Activated CD4-positive, alpha-beta memory T cell treated with anti-CD3 and anti-CD28 coated beads for 36 hours (primary cell): ENCODE measurements around the gene CHST6. TPM values are rescaled to one million over a fixed set of nuclear protein-coding genes. Genes with fewer than 3 reads are reported as not detected.
"Not testable (repeated sequence)": the region's sequence is repeated elsewhere in the genome, so short reads cannot be mapped to it uniquely, and the experiment has no call there.

Source experiments
- CTCF ChIA-PET: fragments of 350-600 bp; sonication (Branson Sonifier 250); formaldehyde crosslinking; loops from one replicate; lab custom pipeline; 2021; ENCODE audit warnings: antibody characterized with exemption, inconsistent platforms; lab: Charles Lee
- POLR2A ChIA-PET: fragments of 350-600 bp; sonication (Branson Sonifier 250); formaldehyde crosslinking; loops from one replicate; lab custom pipeline; 2021; ENCODE audit warnings: antibody characterized with exemption; lab: Charles Lee
- DNase-seq: peaks from one replicate; pipeline ENCODE4 v3.0.0-alpha.2; 2020
- H3K27ac Mint-ChIP-seq: one replicate; pipeline ENCODE4 v1.8.0; 2021; ENCODE audit warnings: mixed read lengths
- H3K27me3 Mint-ChIP-seq: one replicate; pipeline ENCODE4 v1.8.0; 2021; ENCODE audit warnings: mixed read lengths
- H3K36me3 Mint-ChIP-seq: one replicate; pipeline ENCODE4 v1.8.0; 2021; ENCODE audit warnings: mixed read lengths
- H3K4me1 Mint-ChIP-seq: one replicate; pipeline ENCODE4 v1.8.0; 2021; ENCODE audit warnings: low read depth, mixed read lengths
- H3K4me3 Mint-ChIP-seq: one replicate; pipeline ENCODE4 v1.8.0; 2021; ENCODE audit warnings: mild to moderate bottlenecking, mixed read lengths
- H3K9me3 Mint-ChIP-seq: one replicate; pipeline ENCODE4 v1.8.0; 2021; ENCODE audit warnings: mixed read lengths
- intact Hi-C: fragments of 100-400 bp; cut with micrococcal nuclease; formaldehyde crosslinking; loops from one replicate; pipeline ENCODE4 v1.15.1; 2023
- total RNA-seq, 2 experiments: library from RNA; stranded (reverse); gene quantifications; one replicate each; pipeline ENCODE4 v1.2.3, GENCODE V29; 2021

CHST6 gene
- total RNA-seq, 2 experiments from 2014 or later = not detected

DNA sequence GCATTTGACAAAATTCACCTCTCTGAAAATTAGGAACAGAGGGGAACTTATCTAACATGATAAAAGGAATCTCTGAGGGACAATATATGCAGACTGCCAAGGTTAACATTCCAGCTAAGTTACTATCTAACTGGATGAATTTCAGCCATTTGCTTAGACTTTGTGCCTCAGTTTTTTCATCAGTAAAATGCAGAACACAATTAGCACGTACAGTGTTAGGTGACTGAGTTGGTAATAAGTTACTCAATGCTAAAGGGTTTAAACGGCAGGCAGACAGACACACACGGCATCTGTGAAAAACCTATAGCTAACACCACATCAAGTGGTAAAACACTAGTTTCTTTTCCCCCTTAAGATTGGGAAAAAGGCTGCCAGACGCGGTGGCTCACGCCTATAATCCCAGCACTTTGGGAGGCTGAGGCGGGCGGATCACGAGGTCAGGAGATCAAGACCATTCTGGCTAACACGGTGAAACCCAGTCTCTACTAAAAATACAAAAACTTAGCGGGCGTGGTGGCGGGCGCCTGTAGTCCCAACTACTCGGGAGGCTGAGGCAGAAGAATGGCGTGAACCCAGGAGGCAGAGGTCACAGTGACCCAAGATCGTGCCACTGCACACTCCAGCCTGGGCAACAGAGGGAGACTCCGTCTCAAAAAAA lies 71.0 kb downstream of the CHST6 start:
- H3K9me3 Mint-ChIP-seq, H3K27ac Mint-ChIP-seq, intact Hi-C loops, DNase-seq, H3K4me3 Mint-ChIP-seq, H3K36me3 Mint-ChIP-seq, POLR2A ChIA-PET, H3K27me3 Mint-ChIP-seq: not testable (repeated sequence)
- peaks cover 35% of the 10 kb centered on the region for H3K4me1 Mint-ChIP-seq
- CTCF ChIA-PET = interaction anchor here (0.5 kb wide), 1 partner anchor 1150 kb away, joined by 3 read pairs; no protein-coding TSS in a partner anchor

DNA sequence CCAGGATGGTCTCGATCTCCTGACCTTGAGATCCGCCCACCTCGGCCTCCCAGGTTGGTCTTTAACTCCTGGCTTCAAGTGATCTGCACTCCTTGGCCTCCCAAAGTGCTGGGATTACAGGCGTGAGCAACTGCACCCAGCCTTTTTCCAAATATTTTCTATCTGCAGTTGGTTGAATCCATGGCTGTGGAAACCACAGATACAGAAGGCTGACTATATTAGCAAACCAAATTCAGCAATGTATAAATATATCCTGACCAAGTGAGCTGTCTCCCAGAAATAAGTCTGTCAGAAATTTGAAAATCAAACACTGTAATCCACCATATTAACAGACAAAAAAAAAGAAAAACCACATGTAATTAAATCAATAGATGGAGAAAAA lies 71.5 kb downstream of the CHST6 start:
- H3K36me3 Mint-ChIP-seq = no peaks in the 10 kb centered on the region
- no peak overlapping the region for H3K27ac Mint-ChIP-seq
- H3K4me1 Mint-ChIP-seq = peaks cover 35% of the 10 kb centered on the region
- ChIA-PET POLR2A (no interaction called here), CTCF (no interaction called here)
- intact Hi-C loops = no loop called here
- DNase-seq = no peak
- no peaks in the 10 kb centered on the region for H3K9me3 Mint-ChIP-seq
- H3K4me3 Mint-ChIP-seq = no peak overlapping the region
- H3K27me3 Mint-ChIP-seq = no peaks in the 10 kb centered on the region

Other genes with a start within 250 kb of the CHST6 start
- gene BCAR1, start 243.8 kb downstream of the CHST6 start, total RNA-seq = 1 to 10 TPM in 1 of 2 experiments, under 1 TPM in 1; 0.78 to 1.1 TPM
- 10 to 100 TPM; 37.6 to 41.3 TPM for gene CFDP1, start 61.9 kb downstream of the CHST6 start, total RNA-seq
- gene TMEM170A, start 30.8 kb downstream of the CHST6 start, total RNA-seq = 10 to 100 TPM; 24.3 to 25.6 TPM
- under 1 TPM in 1 of 2 experiments, not detected in 1; 0.34 TPM for gene CHST5, start 40.7 kb upstream of the CHST6 start, total RNA-seq
- gene TMEM231, start 60.8 kb upstream of the CHST6 start, total RNA-seq = 1 to 10 TPM; 4.6 to 5.3 TPM
- 10 to 100 TPM; 71.5 to 76.1 TPM for gene GABARAPL2, start 70.9 kb upstream of the CHST6 start, total RNA-seq
- 10 to 100 TPM; 39.9 to 40.2 TPM for gene ADAT1, start 127.8 kb upstream of the CHST6 start, total RNA-seq
- gene KARS1, start 152.2 kb upstream of the CHST6 start, total RNA-seq = 100 to 1,000 TPM; 273 to 277 TPM
- 10 to 100 TPM; 80.3 to 85.1 TPM for gene TERF2IP, start 152.3 kb upstream of the CHST6 start, total RNA-seq
- not detected for gene CPHXL2, start 181.6 kb upstream of the CHST6 start, total RNA-seq
- not detected for gene DUXB, start 206.0 kb upstream of the CHST6 start, total RNA-seq
- gene CPHXL, start 231.0 kb upstream of the CHST6 start, total RNA-seq = not detected